Endodermal cell (in vitro differentiated cells): Measurements from ENCODE around the gene SEZ6L. TPM values are rescaled to one million over a fixed set of nuclear protein-coding genes. Genes with fewer than 3 reads are reported as not detected.

ENCODE experiments used
- DNase-seq: peaks from one replicate; pipeline ENCODE4 v3.0.0-alpha.2; 2017
- H3K27ac ChIP-seq: 2 replicates; pipeline ENCODE4 v1.5.1; 2013; ENCODE audit warnings: mild to moderate bottlenecking, low read depth, low read length, moderate library complexity
- H3K27me3 ChIP-seq: 2 replicates; pipeline ENCODE4 v1.6.1; 2013; ENCODE audit warnings: mild to moderate bottlenecking, low read length, moderate library complexity; ENCODE audit not compliant: insufficient read depth, control insufficient read depth, poor library complexity, severe bottlenecking
- H3K36me3 ChIP-seq: 2 replicates; pipeline ENCODE4 v1.7.0; 2013; ENCODE audit warnings: mild to moderate bottlenecking, low read length, moderate library complexity; ENCODE audit not compliant: control insufficient read depth, insufficient read depth
- H3K4me1 ChIP-seq: one replicate; pipeline ENCODE4 v1.7.0; 2013; ENCODE audit warnings: low read length; ENCODE audit not compliant: control insufficient read depth, insufficient read depth
- H3K4me3 ChIP-seq: 2 replicates; pipeline ENCODE4 v1.5.1; 2013; ENCODE audit warnings: mild to moderate bottlenecking, low read length, moderate library complexity
- H3K9ac ChIP-seq: 2 replicates; pipeline ENCODE4 v1.6.1; 2013; ENCODE audit warnings: mild to moderate bottlenecking, low read length, moderate library complexity; ENCODE audit not compliant: poor library complexity, severe bottlenecking; ENCODE audit errors: extremely low read depth
- H3K9me3 ChIP-seq: 2 replicates; pipeline ENCODE4 v1.6.1; 2013; ENCODE audit warnings: mild to moderate bottlenecking, low read length, moderate library complexity; ENCODE audit not compliant: control insufficient read depth
- H3K27ac Mint-ChIP-seq: 2 replicates; pipeline ENCODE4 v1.8.0; 2020; ENCODE audit warnings: mixed read lengths
- H3K27me3 Mint-ChIP-seq: 2 replicates; pipeline ENCODE4 v1.8.0; 2021; ENCODE audit warnings: mild to moderate bottlenecking, mixed read lengths; ENCODE audit not compliant: insufficient read depth
- H3K36me3 Mint-ChIP-seq: 2 replicates; pipeline ENCODE4 v1.8.0; 2020; ENCODE audit warnings: low read depth, mixed read lengths
- H3K4me1 Mint-ChIP-seq: 2 replicates; pipeline ENCODE4 v1.8.0; 2020; ENCODE audit warnings: mixed read lengths
- H3K4me3 Mint-ChIP-seq: 2 replicates; pipeline ENCODE4 v1.8.0; 2020; ENCODE audit warnings: mild to moderate bottlenecking, moderate library complexity, mixed read lengths
- H3K9me3 Mint-ChIP-seq: 2 replicates; pipeline ENCODE4 v1.8.0; 2020; ENCODE audit warnings: mild to moderate bottlenecking, mixed read lengths
- WGBS, 2 experiments: methylation state at CpG; one replicate each; pipeline versions ENCODE4 v1.1.5 to v1.1.7; 2013; ENCODE audit warnings: missing lambda C conversion rate in 2 of 2, mixed read lengths in 1 of 2; ENCODE audit not compliant: insufficient coverage in 1 of 2, insufficient read length in 1 of 2; 5-methylcytosine and 5-hydroxymethylcytosine counted together
- total RNA-seq, 2 donors: library from RNA; stranded (reverse); fragmentation: NEBNext Ultra II Directional in 1 of 2; extraction: Animal tissue kit (Norgen Biotek cat#: 25700) in 1 of 2; gene quantifications; 2 replicates in 1 of 2; 3 replicates in 1 of 2; pipeline ENCODE4 v1.2.1, GENCODE V29; 2021
- TF ChIP-seq, protein P1 (sequence below): fragments of 200-600 bp; sonication (generic); conservative IDR thresholded peaks from 2 replicates; pipeline ENCODE4 v1.5.0; 2021; ENCODE audit warnings: antibody characterized with exemption, mild to moderate bottlenecking

Gene SEZ6L
- total RNA-seq, 2 donors from 2014 or later = 32.1 to 39.4 TPM

DNA sequence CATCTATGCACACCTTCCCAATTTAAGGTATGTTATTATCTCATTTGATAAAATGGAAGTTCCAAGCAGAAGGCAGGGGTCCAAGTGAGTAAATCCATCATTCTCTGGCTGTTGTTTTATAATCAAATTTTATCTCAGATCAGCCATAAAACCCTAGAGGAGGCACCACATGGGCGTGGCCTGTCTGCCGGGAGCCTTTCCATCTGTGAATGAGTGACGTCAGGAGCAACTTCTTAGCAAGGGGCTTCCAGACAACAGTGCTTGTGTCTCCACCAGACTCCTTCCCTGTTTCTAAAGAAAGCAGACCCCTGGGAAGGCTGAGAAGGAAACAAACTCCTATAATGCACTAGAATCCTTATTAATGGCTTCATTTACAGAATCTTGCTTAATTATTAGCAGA lies 13.5 kb downstream of the SEZ6L start:
- Histone ChIP-seq H3K4me3 (no peak overlapping the region), H3K9me3 (no peaks in the 10 kb centered on the region), H3K36me3 (no peaks in the 10 kb centered on the region), H3K9ac (no peak overlapping the region), H3K27ac (no peak overlapping the region), H3K27me3 (no peaks in the 10 kb centered on the region), H3K4me1 (no peaks in the 10 kb centered on the region)
- H3K4me1 Mint-ChIP-seq = peaks cover 4% of the 10 kb centered on the region
- peaks cover 13% of the 10 kb centered on the region for H3K27me3 Mint-ChIP-seq
- H3K4me3 Mint-ChIP-seq = no peak overlapping the region
- DNase-seq = no peak
- WGBS, 2 experiments = 85% methylated on average over 3 of the region's 3 CpGs; no CpG with 5 or more reads in 1 of the 2 experiments
- H3K27ac Mint-ChIP-seq = no peak overlapping the region
- TF ChIP-seq, protein P1, sequence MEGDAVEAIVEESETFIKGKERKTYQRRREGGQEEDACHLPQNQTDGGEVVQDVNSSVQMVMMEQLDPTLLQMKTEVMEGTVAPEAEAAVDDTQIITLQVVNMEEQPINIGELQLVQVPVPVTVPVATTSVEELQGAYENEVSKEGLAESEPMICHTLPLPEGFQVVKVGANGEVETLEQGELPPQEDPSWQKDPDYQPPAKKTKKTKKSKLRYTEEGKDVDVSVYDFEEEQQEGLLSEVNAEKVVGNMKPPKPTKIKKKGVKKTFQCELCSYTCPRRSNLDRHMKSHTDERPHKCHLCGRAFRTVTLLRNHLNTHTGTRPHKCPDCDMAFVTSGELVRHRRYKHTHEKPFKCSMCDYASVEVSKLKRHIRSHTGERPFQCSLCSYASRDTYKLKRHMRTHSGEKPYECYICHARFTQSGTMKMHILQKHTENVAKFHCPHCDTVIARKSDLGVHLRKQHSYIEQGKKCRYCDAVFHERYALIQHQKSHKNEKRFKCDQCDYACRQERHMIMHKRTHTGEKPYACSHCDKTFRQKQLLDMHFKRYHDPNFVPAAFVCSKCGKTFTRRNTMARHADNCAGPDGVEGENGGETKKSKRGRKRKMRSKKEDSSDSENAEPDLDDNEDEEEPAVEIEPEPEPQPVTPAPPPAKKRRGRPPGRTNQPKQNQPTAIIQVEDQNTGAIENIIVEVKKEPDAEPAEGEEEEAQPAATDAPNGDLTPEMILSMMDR = no peak
- H3K36me3 Mint-ChIP-seq = peaks cover 6% of the 10 kb centered on the region
- H3K9me3 Mint-ChIP-seq = no peaks in the 10 kb centered on the region

DNA sequence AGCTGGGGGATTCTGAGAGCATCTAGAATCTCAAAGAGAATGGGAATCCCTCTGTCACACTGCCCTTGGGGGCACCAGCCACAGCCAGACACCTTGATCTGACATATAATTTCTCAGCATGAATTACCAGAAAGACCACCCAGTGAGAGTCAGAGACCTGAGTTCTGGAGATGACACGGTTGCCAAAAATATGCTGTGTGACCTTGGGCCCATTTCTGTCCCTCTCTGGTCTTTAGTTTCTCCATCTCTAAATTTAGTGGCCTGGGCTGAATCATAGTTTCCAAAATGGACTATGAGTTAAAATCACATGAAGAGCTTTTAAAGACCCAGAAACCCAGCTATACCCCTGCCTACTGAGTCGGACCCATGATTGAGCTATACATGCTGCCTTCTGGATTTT lies 15.9 kb downstream of the SEZ6L start:
- Mint-ChIP-seq H3K4me1 (peaks cover 4% of the 10 kb centered on the region), H3K9me3 (no peaks in the 10 kb centered on the region), H3K27ac (no peak overlapping the region), H3K27me3 (peaks cover 5% of the 10 kb centered on the region), H3K4me3 (no peak overlapping the region), H3K36me3 (peaks cover 16% of the 10 kb centered on the region)
- no peaks in the 10 kb centered on the region for H3K27me3 ChIP-seq
- no peak overlapping the region for H3K27ac ChIP-seq
- TF ChIP-seq, protein P1 = no peak
- no peaks in the 10 kb centered on the region for H3K9me3 ChIP-seq
- no peak overlapping the region for H3K9ac ChIP-seq
- H3K4me3 ChIP-seq = no peak overlapping the region
- DNase-seq = no peak
- WGBS, 2 experiments = 91 to 100% methylated on average over 2 of the region's 2 CpGs
- H3K4me1 ChIP-seq = no peaks in the 10 kb centered on the region
- H3K36me3 ChIP-seq = no peaks in the 10 kb centered on the region

DNA sequence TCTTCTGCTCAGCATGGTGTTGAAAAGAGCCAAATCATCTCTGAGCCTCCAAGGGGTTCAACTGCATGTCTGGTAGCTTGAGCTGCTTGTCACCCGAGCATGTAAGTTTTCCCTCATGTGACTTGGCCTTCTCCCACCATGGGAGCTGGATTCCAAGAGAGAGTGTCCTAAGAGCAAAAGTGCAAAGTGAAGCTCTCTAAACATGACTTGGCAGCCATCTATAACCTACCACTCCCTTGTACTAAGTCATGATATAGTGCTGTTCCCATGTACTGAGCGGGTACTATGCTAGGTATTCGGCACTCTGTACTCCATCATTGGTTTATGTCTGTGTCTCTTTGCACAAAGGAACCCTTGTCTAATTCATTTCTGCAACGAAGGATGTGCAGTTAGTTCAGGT lies 19.1 kb downstream of the SEZ6L start:
- 87% methylated on average over 4 of the region's 4 CpGs for WGBS, 2 experiments
- Mint-ChIP-seq H3K27me3 (peaks cover 5% of the 10 kb centered on the region), H3K9me3 (no peaks in the 10 kb centered on the region), H3K27ac (no peak overlapping the region), H3K36me3 (peaks cover 23% of the 10 kb centered on the region), H3K4me3 (no peak overlapping the region), H3K4me1 (peaks cover 4% of the 10 kb centered on the region)
- Histone ChIP-seq H3K9me3 (no peaks in the 10 kb centered on the region), H3K4me1 (no peaks in the 10 kb centered on the region), H3K27ac (no peak overlapping the region), H3K9ac (no peak overlapping the region), H3K4me3 (no peak overlapping the region), H3K27me3 (no peaks in the 10 kb centered on the region), H3K36me3 (no peaks in the 10 kb centered on the region)
- TF ChIP-seq, protein P1 = no peak
- DNase-seq = no peak
